ENCODE data around the gene LONP1.
"Not testable (repeated sequence)": the region's sequence is repeated elsewhere in the genome, so short reads cannot be mapped to it uniquely, and the experiment has no call there.

LONP1 gene

DNA sequence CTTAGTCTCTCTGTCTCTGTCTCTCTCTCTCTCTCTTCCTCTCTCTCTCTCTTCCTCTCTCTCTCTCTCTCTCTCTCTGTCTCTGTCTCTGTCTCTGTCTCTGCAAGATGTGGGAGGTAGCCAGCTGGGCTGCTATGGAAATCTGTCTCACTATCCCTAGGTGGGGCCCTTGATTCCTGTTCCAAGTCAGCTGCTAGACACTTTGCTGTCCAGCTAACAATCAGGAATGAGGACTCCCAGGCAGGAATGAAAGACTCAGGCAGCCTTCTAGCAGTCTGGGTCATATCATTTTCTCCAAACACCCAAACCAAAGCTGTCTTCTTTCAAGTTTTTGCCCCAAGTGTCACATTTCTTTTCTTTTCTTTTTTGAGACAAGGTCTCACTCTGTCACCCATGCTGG is 23.7 kb upstream of the LONP1 start:
- Histone ChIP-seq H3K4me2 (ENCODE audit: low read depth, low read length, poor library complexity, severe bottlenecking) (no peak overlapping the region), H3K9me2 (replicated peaks; ENCODE audit: insufficient read depth, low read length) (no peaks in the 10 kb centered on the region), H2AFZ (ENCODE audit: low read depth, low read length, severe bottlenecking) (no peak overlapping the region), H3K79me2 (ENCODE audit: insufficient read depth, low read length) (no peaks in the 10 kb centered on the region), H3F3A (ENCODE audit: insufficient read depth) (no peaks in the 10 kb centered on the region), H3K9ac (ENCODE audit: low read length) (no peak overlapping the region), H3K4me3 (ENCODE audit: insufficient read depth, low read length, poor library complexity, severe bottlenecking) (no peak overlapping the region), H3K36me3 (ENCODE audit: low read length) (no peaks in the 10 kb centered on the region), H3K27ac (ENCODE audit: low read depth, low read length) (no peak overlapping the region), H4K20me1 (ENCODE audit: low read depth, low read length) (no peaks in the 10 kb centered on the region), H3K9me3 (ENCODE audit: insufficient read depth, low read length) (no peaks in the 10 kb centered on the region), H3K27me3 (ENCODE audit: low read length) (no peaks in the 10 kb centered on the region)
- TF ChIP-seq, protein P1, sequence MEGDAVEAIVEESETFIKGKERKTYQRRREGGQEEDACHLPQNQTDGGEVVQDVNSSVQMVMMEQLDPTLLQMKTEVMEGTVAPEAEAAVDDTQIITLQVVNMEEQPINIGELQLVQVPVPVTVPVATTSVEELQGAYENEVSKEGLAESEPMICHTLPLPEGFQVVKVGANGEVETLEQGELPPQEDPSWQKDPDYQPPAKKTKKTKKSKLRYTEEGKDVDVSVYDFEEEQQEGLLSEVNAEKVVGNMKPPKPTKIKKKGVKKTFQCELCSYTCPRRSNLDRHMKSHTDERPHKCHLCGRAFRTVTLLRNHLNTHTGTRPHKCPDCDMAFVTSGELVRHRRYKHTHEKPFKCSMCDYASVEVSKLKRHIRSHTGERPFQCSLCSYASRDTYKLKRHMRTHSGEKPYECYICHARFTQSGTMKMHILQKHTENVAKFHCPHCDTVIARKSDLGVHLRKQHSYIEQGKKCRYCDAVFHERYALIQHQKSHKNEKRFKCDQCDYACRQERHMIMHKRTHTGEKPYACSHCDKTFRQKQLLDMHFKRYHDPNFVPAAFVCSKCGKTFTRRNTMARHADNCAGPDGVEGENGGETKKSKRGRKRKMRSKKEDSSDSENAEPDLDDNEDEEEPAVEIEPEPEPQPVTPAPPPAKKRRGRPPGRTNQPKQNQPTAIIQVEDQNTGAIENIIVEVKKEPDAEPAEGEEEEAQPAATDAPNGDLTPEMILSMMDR (IDR thresholded peaks at IDR 0.05; ENCODE audit: insufficient read depth, low read length, poor library complexity, severe bottlenecking), result no peak
- TF ChIP-seq EZH2phosphoT487 (conservative IDR thresholded peaks at IDR 0.05; ENCODE audit: low read length), result no peak

DNA sequence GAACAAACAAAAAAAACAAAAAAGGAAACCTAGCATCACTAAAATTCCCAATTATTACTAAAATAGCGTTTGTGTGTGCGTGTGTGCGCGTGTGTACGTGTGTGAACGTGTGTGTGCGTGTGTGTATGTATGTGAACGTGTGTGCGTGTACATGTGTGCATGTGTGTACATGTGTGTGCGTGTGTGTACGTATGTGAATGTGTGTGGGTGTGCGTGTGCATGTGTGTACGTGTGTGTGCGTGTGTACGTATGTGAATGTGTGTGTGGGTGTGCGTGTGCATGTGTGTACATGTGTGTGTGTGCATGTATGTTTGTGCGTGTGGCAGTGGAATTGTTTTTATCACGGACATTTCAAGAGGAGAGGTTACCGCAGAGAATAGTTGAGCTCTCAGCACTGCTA is 22.1 kb upstream of the LONP1 start:
- H3K36me3 ChIP-seq (ENCODE audit: low read length), result no peaks in the 10 kb centered on the region
- no peaks in the 10 kb centered on the region for H3K9me2 ChIP-seq (replicated peaks; ENCODE audit: insufficient read depth, low read length)
- H3K27ac ChIP-seq (ENCODE audit: low read depth, low read length), result no peak overlapping the region
- no peaks in the 10 kb centered on the region for H4K20me1 ChIP-seq (ENCODE audit: low read depth, low read length)
- no peak overlapping the region for H2AFZ ChIP-seq (ENCODE audit: low read depth, low read length, severe bottlenecking)
- H3F3A ChIP-seq (ENCODE audit: insufficient read depth), result no peaks in the 10 kb centered on the region
- no peak overlapping the region for H3K4me2 ChIP-seq (ENCODE audit: low read depth, low read length, poor library complexity, severe bottlenecking)
- no peak overlapping the region for H3K9ac ChIP-seq (ENCODE audit: low read length)
- no peak for TF ChIP-seq EZH2phosphoT487 (conservative IDR thresholded peaks at IDR 0.05; ENCODE audit: low read length)
- TF ChIP-seq, protein P1 (IDR thresholded peaks at IDR 0.05; ENCODE audit: insufficient read depth, low read length, poor library complexity, severe bottlenecking), result no peak
- H3K9me3 ChIP-seq (ENCODE audit: insufficient read depth, low read length), result no peaks in the 10 kb centered on the region
- H3K27me3 ChIP-seq (ENCODE audit: low read length), result no peaks in the 10 kb centered on the region
- no peak overlapping the region for H3K4me3 ChIP-seq (ENCODE audit: insufficient read depth, low read length, poor library complexity, severe bottlenecking)
- no peaks in the 10 kb centered on the region for H3K79me2 ChIP-seq (ENCODE audit: insufficient read depth, low read length)

DNA sequence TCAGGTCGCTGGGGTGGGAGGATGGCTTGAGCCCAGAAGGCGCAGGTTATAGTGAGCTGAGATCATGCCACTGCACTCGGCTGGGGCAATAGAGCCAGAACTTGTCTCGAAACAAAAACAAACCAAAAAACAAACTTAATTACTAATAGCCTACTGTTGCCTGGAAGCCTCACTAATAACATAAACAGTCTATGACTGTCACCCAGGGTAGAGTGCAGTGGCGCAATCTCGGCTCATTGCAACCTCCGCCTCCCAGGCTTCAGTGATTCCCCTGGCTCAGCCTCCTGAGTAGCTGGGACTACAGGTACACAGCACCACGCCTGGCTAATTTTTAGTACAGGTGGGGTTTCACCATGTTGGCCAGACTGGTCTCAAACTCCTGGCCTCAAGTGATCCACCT is 18.5 kb upstream of the LONP1 start:
- Histone ChIP-seq H3K36me3 (ENCODE audit: low read length) (no peaks in the 10 kb centered on the region), H3K79me2 (ENCODE audit: insufficient read depth, low read length) (no peaks in the 10 kb centered on the region), H3K9me3 (ENCODE audit: insufficient read depth, low read length) (no peaks in the 10 kb centered on the region), H3K27me3 (ENCODE audit: low read length) (no peaks in the 10 kb centered on the region), H3K9ac (ENCODE audit: low read length) (no peak overlapping the region), H4K20me1 (ENCODE audit: low read depth, low read length) (no peaks in the 10 kb centered on the region), H3K27ac (ENCODE audit: low read depth, low read length) (no peak overlapping the region), H3F3A (ENCODE audit: insufficient read depth) (no peaks in the 10 kb centered on the region), H3K9me2 (replicated peaks; ENCODE audit: insufficient read depth, low read length) (no peaks in the 10 kb centered on the region), H3K4me2 (ENCODE audit: low read depth, low read length, poor library complexity, severe bottlenecking) (no peak overlapping the region), H3K4me3 (ENCODE audit: insufficient read depth, low read length, poor library complexity, severe bottlenecking) (no peak overlapping the region), H2AFZ (ENCODE audit: low read depth, low read length, severe bottlenecking) (no peak overlapping the region)
- TF ChIP-seq EZH2phosphoT487 (conservative IDR thresholded peaks at IDR 0.05; ENCODE audit: low read length), result no peak
- TF ChIP-seq, protein P1 (IDR thresholded peaks at IDR 0.05; ENCODE audit: insufficient read depth, low read length, poor library complexity, severe bottlenecking), result no peak

DNA sequence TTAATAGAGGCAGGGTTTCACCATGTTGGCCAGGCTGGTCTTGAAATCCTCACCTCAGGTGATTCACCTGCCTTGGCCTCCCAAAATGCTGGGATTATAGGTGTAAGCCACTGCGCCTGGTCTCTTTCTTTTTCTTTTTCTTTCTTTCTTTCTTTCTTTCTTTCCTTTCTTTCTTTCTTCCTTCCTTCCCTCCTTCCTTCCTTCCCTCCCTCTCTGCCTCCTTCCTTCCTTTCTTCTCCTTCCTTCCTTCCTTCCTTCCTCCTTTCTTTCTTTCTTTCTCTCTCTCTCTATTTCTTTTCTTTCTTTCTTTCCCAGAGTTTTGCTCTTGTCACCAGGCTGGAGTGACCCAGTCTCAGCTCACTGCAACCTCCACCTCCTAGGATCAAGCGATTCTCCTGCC is 13.2 kb upstream of the LONP1 start:
- not testable (repeated sequence) for H2AFZ ChIP-seq (ENCODE audit: low read depth, low read length, severe bottlenecking); H3K4me2 ChIP-seq (ENCODE audit: low read depth, low read length, poor library complexity, severe bottlenecking); H3K9ac ChIP-seq (ENCODE audit: low read length); H3K36me3 ChIP-seq (ENCODE audit: low read length); H3K27me3 ChIP-seq (ENCODE audit: low read length); H3F3A ChIP-seq (ENCODE audit: insufficient read depth); H3K79me2 ChIP-seq (ENCODE audit: insufficient read depth, low read length); H3K9me2 ChIP-seq (replicated peaks; ENCODE audit: insufficient read depth, low read length); H3K27ac ChIP-seq (ENCODE audit: low read depth, low read length); H3K4me3 ChIP-seq (ENCODE audit: insufficient read depth, low read length, poor library complexity, severe bottlenecking); H3K9me3 ChIP-seq (ENCODE audit: insufficient read depth, low read length); H4K20me1 ChIP-seq (ENCODE audit: low read depth, low read length)

Data from SU-DHL-6 (cell line).